HUDEP-2 (cell line): ENCODE measurements around the gene GLI3.

Experiments
- DNase-seq, 76 experiments: peaks; one replicate each; lab custom pipeline; 2025; ENCODE audit not compliant: unreplicated experiment in 76 of 76; lab: John Stamatoyannopoulos, UW

GLI3 gene

GRCh38 chr7:42183547-42183946, 53.5 kb downstream of the GLI3 start:
- DNase-seq: no peak

- DNase-seq: no peak
These were observed 55.4 kb downstream of the GLI3 start for GRCh38 chr7:42181566-42181965.

GRCh38 chr7:42180806-42181205, 56.2 kb downstream of the GLI3 start:
- no peak for DNase-seq

DNA sequence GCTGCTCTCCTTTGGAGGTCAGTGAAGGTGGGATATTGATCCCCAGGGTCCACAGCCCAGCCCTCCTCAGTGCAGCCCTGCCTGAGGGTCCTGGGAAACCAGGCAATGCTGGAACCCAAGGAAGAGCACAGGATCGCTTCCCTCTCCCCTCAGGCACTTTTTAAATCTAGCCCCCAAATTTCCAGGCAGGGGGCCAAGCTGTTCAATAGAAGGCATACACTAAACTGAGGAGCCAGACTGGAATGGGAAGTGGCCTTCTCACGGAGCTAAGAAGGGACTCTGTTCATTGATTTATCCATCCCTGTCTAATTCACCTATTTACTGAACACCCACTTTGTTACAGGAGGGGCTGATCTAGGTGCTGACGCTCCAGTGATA, 60.3 kb downstream of the GLI3 start:
- no peak for DNase-seq

DNA sequence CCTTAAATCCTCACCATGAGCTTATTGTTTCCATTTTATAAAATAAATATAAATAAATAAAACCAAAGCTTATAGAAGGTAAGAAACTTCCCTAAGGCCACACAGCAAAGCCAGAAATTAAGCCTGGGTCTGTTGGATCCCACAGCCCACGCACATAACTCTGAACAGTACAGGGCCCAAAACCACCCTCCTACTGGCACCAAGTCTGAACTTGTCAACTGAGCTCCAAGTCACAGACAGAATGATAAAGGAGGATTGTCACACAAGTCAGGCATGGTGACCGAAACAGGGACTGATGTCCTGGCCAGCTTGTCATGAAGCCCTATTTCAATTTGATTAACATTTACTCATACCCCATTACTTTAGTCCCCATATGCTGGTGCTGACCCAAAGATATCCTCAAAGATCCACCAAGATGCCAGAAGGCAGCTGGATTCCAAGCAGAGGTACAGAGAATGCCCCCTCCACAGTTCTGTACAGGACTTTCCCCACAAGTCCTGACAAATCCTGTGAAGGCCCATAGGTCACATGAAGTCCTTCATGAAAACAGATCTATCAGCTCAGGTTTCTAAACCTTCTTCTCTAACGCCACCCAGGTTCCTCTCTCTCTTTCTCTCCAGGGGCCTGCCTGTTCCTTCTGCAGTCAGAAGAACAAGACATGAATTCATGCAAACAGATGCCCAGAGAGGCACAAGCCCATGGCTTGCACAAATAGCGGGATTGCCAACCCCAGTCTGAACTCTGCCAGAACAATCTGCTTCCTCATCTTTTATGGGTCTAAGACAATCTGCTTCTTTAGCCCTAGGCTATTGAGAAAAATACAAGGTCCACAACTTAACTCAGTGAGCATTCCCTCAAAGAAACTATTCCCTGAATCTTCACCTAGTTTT, 60.9 kb downstream of the GLI3 start:
- no peak for DNase-seq

GRCh38 chr7:42174391-42174912, 62.6 kb downstream of the GLI3 start:
- no peak for DNase-seq

GRCh38 chr7:42170724-42171123, 66.3 kb downstream of the GLI3 start:
- DNase-seq: no peak

- no peak for DNase-seq
These were observed 68.5 kb downstream of the GLI3 start for GRCh38 chr7:42168512-42168911.

DNA sequence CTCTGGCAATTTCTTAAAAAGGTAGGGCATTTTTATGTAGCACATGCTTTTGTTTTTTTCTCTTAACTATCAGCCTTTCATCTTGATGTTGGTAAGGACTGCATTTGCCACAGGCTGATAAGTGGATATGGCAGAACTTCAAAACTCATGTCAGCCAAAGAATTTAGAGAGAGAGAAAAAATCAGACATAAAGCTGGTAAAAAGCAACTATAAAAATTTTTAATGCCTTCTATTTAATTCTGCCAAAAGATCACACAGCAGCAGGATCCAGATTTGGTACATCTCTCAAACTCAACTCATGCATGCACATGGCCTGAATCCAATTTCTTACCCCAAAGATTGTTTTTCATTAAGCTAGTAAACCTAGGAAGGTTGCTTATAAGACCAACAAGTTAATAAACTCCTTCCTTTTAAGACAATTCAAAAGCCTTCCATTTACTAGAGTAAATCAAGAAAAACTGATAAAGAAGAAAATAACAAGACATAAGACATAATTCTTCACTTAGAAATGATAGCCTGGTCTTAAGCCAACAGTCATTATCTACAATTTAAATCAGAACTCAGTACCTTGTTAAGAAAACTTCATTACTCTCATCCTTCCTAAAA, 69.3 kb downstream of the GLI3 start:
- no peak for DNase-seq

GRCh38 chr7:42167206-42167605, 69.8 kb downstream of the GLI3 start:
- no peak for DNase-seq

- no peak for DNase-seq
These were observed 72.1 kb downstream of the GLI3 start for GRCh38 chr7:42164881-42165428.

DNA sequence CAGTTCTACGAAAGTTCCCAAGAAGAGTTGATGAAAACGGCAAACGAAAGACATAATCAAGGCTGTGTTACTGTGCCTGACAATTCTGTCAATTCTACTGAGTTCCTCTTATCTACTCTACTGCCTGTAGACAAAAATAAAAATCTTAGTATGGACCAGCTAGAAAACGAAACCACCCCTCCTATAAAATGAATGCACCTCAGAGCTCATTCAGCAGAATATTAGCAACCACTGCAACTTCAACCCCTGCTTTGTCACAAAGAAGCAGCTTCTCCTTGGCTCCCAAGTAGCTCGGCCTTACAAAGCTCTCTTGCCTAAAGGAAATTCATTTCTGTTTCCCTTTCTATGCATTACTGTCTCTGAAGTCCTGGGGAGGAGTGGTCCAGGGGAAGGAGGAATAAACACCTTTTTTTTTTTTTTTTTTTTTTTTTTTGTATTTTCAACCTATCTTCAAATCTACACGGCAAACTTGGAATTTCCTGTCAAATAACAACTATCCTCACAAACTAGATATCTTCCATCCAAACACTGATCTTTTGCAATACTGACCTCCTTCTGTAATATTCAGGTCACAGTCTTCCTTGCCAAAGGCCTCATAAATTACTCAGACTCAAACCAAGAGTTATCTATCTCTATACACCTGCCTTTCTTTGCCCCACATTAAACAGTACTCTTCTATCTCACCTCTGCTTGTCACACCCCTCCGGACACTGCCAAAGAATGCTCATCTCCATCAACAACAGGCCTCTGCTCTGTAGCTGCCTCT, 74.3 kb downstream of the GLI3 start:
- DNase-seq: no peak

- no peak for DNase-seq
These were observed 75.3 kb downstream of the GLI3 start for GRCh38 chr7:42161719-42162118.

DNA sequence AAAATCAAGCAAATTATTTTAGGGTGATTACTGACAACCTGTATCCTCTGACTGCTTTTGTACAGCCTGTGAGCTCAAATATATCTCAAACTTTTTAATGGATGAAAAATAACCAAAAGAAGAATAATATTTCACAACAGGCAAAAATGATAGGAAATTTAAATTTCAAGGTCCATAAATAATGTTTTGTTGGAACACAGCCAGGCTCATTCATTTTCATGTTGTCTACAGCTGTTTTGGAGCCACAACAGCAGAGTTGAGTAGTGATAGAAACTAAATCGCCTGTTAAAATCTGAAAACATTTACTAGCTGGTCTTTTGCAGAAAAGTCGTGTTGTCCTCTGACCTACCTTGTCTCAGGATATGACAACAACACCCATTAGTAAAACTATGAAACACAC, 75.9 kb downstream of the GLI3 start:
- DNase-seq: no peak

DNA sequence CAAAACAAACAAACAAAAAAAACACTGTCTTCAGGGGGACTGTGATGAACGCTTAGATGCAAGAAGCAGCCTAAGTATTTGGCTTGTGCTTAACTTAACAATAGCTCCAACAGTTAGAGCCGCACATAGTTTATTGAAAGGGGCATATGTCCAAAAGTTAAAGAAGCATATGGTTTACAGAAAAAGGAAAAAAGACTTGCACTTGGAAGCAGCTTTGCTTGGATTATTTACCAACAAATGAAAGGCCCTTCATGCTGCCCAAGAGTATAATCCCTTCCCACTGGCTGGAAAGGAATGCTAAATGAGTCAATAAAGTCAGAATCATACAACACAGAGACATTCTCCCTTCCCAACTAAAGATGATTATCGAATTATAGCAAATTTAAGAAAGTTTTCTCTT, 77.9 kb downstream of the GLI3 start:
- DNase-seq: no peak

DNA sequence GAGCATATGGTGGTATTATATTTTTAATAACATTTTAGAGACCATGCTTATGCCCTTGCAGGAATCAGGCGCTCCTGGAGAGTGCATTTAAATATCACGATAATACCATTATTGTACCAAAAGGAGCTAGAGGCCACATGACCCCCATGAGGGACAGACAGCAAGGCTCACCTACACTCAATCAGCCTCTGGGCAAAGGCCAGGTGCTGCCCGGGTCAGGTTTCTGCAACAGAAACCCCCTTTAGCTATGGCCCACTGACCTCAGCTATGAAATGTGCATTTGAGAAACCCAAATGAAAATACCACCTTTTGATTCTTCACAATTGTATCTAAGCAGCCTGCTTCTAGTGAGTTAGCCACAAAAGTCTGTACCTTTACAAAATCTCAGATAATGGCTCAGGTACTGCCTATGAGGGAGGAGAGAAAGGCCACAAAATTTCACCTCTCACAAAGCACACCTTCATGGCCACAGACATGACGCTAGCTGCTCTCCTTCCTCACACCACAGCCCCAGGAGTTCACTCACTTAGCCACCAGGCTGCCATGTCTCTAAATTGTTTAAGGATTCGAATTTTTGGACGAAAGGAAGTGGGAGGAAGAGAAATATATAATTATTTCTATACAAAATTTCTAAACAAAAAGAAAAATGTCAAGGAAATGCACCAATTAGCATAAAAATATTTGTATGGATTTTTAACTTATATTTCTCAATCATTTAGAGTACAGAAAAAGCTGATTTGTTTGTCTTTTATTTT, 79.9 kb downstream of the GLI3 start:
- no peak for DNase-seq

- no peak for DNase-seq
These were observed 80.6 kb downstream of the GLI3 start for GRCh38 chr7:42156291-42156865.

- no peak for DNase-seq
These were observed 81.3 kb downstream of the GLI3 start for GRCh38 chr7:42155584-42156290.

DNA sequence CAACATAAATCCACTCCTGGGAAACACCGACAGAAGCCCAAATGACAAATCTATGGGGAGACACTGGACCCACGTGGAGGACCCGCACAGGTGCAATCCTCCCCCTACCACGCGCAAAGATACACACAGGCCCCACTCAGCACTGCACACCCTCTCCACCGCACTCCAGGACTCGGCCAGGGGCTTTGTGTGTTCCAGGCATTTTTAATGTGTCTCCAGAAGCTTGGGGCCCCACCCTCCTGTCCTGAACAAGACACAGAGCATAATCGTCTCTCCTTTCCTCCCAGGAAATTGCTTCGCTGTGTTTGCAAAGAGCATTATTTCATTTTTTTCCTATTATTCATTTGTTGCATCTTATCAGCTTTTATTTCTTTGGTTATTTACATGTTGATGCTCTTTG, 82.8 kb downstream of the GLI3 start:
- DNase-seq: no peak
